ENCODE results near the gene STK11. TPM values are rescaled to one million over a fixed set of nuclear protein-coding genes. Genes with fewer than 3 reads are reported as not detected.
A peak's percentile ranks its signal among the peaks of the same experiment; 100 is the strongest.

Gene STK11
- total RNA-seq, 2 experiments from 2014 or later = 54.7 to 55.8 TPM

GRCh38 chr19:1269065-1269477, 63.5 kb downstream of the STK11 start, which contains the start of gene CIRBP:
TSS of gene CIRBP (plus strand) at chr19:1269332. CDS start at chr19:1270934, 1,602 bp downstream.
- Mint-ChIP-seq H3K36me3 (peaks cover 40% of the 10 kb centered on the region), H3K4me1 (peaks cover 64% of the 10 kb centered on the region), H3K27ac (peak within 1 kb of the TSS; percentile 96), H3K9me3 (no peaks in the 10 kb centered on the region), H3K4me3 (peak within 1 kb of the TSS; percentile 96), H3K27me3 (peaks cover 4% of the 10 kb centered on the region)
- peak; percentile 99 for DNase-seq

GRCh38 chr19:1269478-1270212, 64.1 kb downstream of the STK11 start:
- Mint-ChIP-seq H3K4me3 (peak overlapping the region; percentile 96), H3K36me3 (peaks cover 43% of the 10 kb centered on the region)

GRCh38 chr19:1270213-1270853, 64.8 kb downstream of the STK11 start:
- DNase-seq = no peak
- Mint-ChIP-seq H3K27me3 (peaks cover 4% of the 10 kb centered on the region), H3K4me3 (peak overlapping the region; percentile 96), H3K27ac (peak overlapping the region; percentile 96), H3K9me3 (no peaks in the 10 kb centered on the region), H3K36me3 (peaks cover 44% of the 10 kb centered on the region), H3K4me1 (peaks cover 56% of the 10 kb centered on the region)

More at GRCh38 chr19:1269478-1270212, 64.1 kb downstream of the STK11 start:
- peaks cover 61% of the 10 kb centered on the region for H3K4me1 Mint-ChIP-seq
- peak overlapping the region; percentile 96 for H3K27ac Mint-ChIP-seq
- H3K27me3 Mint-ChIP-seq = peaks cover 4% of the 10 kb centered on the region
- no peaks in the 10 kb centered on the region for H3K9me3 Mint-ChIP-seq
- DNase-seq = peak; percentile 91

GRCh38 chr19:1270854-1271527, 65.4 kb downstream of the STK11 start:
- H3K27me3 Mint-ChIP-seq = peaks cover 4% of the 10 kb centered on the region
- H3K4me3 Mint-ChIP-seq = peak overlapping the region; percentile 96
- H3K27ac Mint-ChIP-seq = peak overlapping the region; percentile 96
- DNase-seq = no peak
- H3K4me1 Mint-ChIP-seq = peaks cover 52% of the 10 kb centered on the region
- peaks cover 44% of the 10 kb centered on the region for H3K36me3 Mint-ChIP-seq
- no peaks in the 10 kb centered on the region for H3K9me3 Mint-ChIP-seq

- H3K4me1 Mint-ChIP-seq = peaks cover 55% of the 10 kb centered on the region
- peaks cover 4% of the 10 kb centered on the region for H3K27me3 Mint-ChIP-seq
- H3K4me3 Mint-ChIP-seq = peak overlapping the region; percentile 96
- no peaks in the 10 kb centered on the region for H3K9me3 Mint-ChIP-seq
- H3K36me3 Mint-ChIP-seq = peaks cover 48% of the 10 kb centered on the region
- peak overlapping the region; percentile 96 for H3K27ac Mint-ChIP-seq
- DNase-seq = no peak
Observed at GRCh38 chr19:1271528-1272422, 66.2 kb downstream of the STK11 start.

GRCh38 chr19:1272423-1273262, 67.1 kb downstream of the STK11 start:
- Mint-ChIP-seq H3K4me3 (peak overlapping the region; percentile 52), H3K9me3 (no peaks in the 10 kb centered on the region), H3K27ac (peak overlapping the region; percentile 77), H3K27me3 (peaks cover 4% of the 10 kb centered on the region), H3K4me1 (peaks cover 52% of the 10 kb centered on the region), H3K36me3 (peaks cover 53% of the 10 kb centered on the region)
- no peak for DNase-seq

GRCh38 chr19:1273263-1274041, 67.9 kb downstream of the STK11 start:
- peak overlapping the region; percentile 62 for H3K4me3 Mint-ChIP-seq
- H3K36me3 Mint-ChIP-seq = peaks cover 59% of the 10 kb centered on the region
- peaks cover 46% of the 10 kb centered on the region for H3K4me1 Mint-ChIP-seq
- H3K27ac Mint-ChIP-seq = peak overlapping the region; percentile 77
- H3K9me3 Mint-ChIP-seq = no peaks in the 10 kb centered on the region
- peaks cover 4% of the 10 kb centered on the region for H3K27me3 Mint-ChIP-seq
- no peak for DNase-seq

GRCh38 chr19:1274081-1274851, 68.7 kb downstream of the STK11 start:
- H3K4me1 Mint-ChIP-seq = peaks cover 42% of the 10 kb centered on the region
- H3K4me3 Mint-ChIP-seq = peak overlapping the region; percentile 80
- DNase-seq = no peak
- peak overlapping the region; percentile 73 for H3K27ac Mint-ChIP-seq
- peaks cover 4% of the 10 kb centered on the region for H3K27me3 Mint-ChIP-seq
- no peaks in the 10 kb centered on the region for H3K9me3 Mint-ChIP-seq
- H3K36me3 Mint-ChIP-seq = peaks cover 60% of the 10 kb centered on the region

GRCh38 chr19:1274852-1275259, 69.3 kb downstream of the STK11 start:
- Mint-ChIP-seq H3K4me3 (peak overlapping the region; percentile 80), H3K27ac (peak overlapping the region; percentile 69), H3K4me1 (peaks cover 45% of the 10 kb centered on the region), H3K36me3 (peaks cover 64% of the 10 kb centered on the region), H3K9me3 (no peaks in the 10 kb centered on the region), H3K27me3 (peaks cover 4% of the 10 kb centered on the region)
- DNase-seq = no peak

- peak; percentile 97 for DNase-seq
- Mint-ChIP-seq H3K27me3 (no peaks in the 10 kb centered on the region), H3K36me3 (peaks cover 61% of the 10 kb centered on the region), H3K4me3 (peak within 1 kb of the TSS; percentile 91), H3K27ac (peak within 1 kb of the TSS; percentile 97), H3K9me3 (no peaks in the 10 kb centered on the region), H3K4me1 (peaks cover 43% of the 10 kb centered on the region)
Observed at GRCh38 chr19:1275260-1275975, 69.8 kb downstream of the STK11 start, which contains the start of gene FAM174C. TSS of gene FAM174C (plus strand) at chr19:1275530. CDS start at chr19:1275550, 20 bp downstream.

- peaks cover 36% of the 10 kb centered on the region for H3K4me1 Mint-ChIP-seq
- H3K27ac Mint-ChIP-seq = peak overlapping the region; percentile 97
- no peaks in the 10 kb centered on the region for H3K9me3 Mint-ChIP-seq
- H3K27me3 Mint-ChIP-seq = no peaks in the 10 kb centered on the region
- peak overlapping the region; percentile 91 for H3K4me3 Mint-ChIP-seq
- DNase-seq = no peak
- peaks cover 55% of the 10 kb centered on the region for H3K36me3 Mint-ChIP-seq
Observed at GRCh38 chr19:1275976-1276627, 70.5 kb downstream of the STK11 start.
